Measurements from ENCODE around the gene C3orf33. TPM values are rescaled to one million over a fixed set of nuclear protein-coding genes. Genes with fewer than 3 reads are reported as not detected.

C3orf33 gene
- total RNA-seq, 3 donors from 2014 or later = 1.7 to 3.3 (median 2.0) TPM

- intact Hi-C loops (cut with DNase I, micrococcal nuclease) = no loop called here
- no peaks in the 10 kb centered on the region for H3K9me3 ChIP-seq
- TF ChIP-seq, protein P1, sequence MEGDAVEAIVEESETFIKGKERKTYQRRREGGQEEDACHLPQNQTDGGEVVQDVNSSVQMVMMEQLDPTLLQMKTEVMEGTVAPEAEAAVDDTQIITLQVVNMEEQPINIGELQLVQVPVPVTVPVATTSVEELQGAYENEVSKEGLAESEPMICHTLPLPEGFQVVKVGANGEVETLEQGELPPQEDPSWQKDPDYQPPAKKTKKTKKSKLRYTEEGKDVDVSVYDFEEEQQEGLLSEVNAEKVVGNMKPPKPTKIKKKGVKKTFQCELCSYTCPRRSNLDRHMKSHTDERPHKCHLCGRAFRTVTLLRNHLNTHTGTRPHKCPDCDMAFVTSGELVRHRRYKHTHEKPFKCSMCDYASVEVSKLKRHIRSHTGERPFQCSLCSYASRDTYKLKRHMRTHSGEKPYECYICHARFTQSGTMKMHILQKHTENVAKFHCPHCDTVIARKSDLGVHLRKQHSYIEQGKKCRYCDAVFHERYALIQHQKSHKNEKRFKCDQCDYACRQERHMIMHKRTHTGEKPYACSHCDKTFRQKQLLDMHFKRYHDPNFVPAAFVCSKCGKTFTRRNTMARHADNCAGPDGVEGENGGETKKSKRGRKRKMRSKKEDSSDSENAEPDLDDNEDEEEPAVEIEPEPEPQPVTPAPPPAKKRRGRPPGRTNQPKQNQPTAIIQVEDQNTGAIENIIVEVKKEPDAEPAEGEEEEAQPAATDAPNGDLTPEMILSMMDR (IDR thresholded peaks at IDR 0.05) = no peak
- no peak for DNase-seq
- no peak overlapping the region for H3K4me3 ChIP-seq
- H3K4me1 ChIP-seq (ENCODE audit: low read depth) = no peaks in the 10 kb centered on the region
- H3K36me3 ChIP-seq (ENCODE audit: low read depth) = no peaks in the 10 kb centered on the region
- no peak for ATAC-seq
These were observed 33.3 kb downstream of the C3orf33 start for GRCh38 chr3:155772801-155773200.

GRCh38 chr3:155771126-155771525 lies 35.0 kb downstream of the C3orf33 start:
- intact Hi-C loops (cut with DNase I, micrococcal nuclease) = no loop called here
- H3K36me3 ChIP-seq (ENCODE audit: low read depth) = no peaks in the 10 kb centered on the region
- ATAC-seq (no peak), DNase-seq (no peak)
- TF ChIP-seq, protein P1 (IDR thresholded peaks at IDR 0.05) = no peak
- H3K9me3 ChIP-seq = no peaks in the 10 kb centered on the region
- no peaks in the 10 kb centered on the region for H3K4me1 ChIP-seq (ENCODE audit: low read depth)
- no peak overlapping the region for H3K4me3 ChIP-seq

- no peaks in the 10 kb centered on the region for H3K9me3 ChIP-seq
- TF ChIP-seq, protein P1 (IDR thresholded peaks at IDR 0.05) = no peak
- intact Hi-C loops (cut with DNase I, micrococcal nuclease) = no loop called here
- no peaks in the 10 kb centered on the region for H3K36me3 ChIP-seq (ENCODE audit: low read depth)
- DNase-seq (no peak), ATAC-seq (no peak)
- H3K4me3 ChIP-seq = no peak overlapping the region
- no peaks in the 10 kb centered on the region for H3K4me1 ChIP-seq (ENCODE audit: low read depth)
These were observed 39.9 kb downstream of the C3orf33 start for GRCh38 chr3:155766206-155766605.

DNA sequence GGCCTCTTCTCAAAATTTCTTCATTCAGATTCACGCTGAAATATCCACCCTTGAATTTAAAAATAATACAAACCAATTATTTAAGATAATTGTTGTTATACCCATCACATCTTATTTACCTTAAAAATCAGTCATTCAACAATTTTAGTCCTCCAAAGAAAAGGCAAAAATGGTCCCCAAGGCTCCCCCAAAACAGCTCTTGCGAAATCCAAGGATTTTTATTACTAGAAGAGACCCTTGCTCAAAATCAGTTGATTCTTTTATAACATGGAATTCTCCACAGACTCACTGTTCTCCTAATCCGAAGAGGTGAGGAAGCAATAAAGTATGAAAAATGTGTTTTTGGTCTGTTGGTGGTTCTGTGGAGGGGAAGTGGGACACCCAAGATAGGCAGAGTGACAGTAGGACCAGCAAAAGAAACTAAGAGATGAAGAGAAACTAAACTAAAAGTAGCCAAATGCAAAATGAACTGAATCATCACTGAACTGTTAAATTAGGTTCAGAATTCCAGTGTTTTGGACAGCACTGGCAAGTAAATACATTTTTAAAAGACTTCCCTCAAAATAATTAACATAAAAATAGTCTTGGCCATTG lies 42.1 kb downstream of the C3orf33 start:
- Histone ChIP-seq H3K4me3 (no peak overlapping the region), H3K9me3 (no peaks in the 10 kb centered on the region), H3K4me1 (ENCODE audit: low read depth) (no peaks in the 10 kb centered on the region), H3K36me3 (ENCODE audit: low read depth) (no peaks in the 10 kb centered on the region)
- TF ChIP-seq, protein P1 (IDR thresholded peaks at IDR 0.05) = no peak
- intact Hi-C loops (cut with DNase I, micrococcal nuclease) = no loop called here
- DNase-seq = no peak
- no peak for ATAC-seq

- no peaks in the 10 kb centered on the region for H3K9me3 ChIP-seq
- H3K4me1 ChIP-seq (ENCODE audit: low read depth) = no peaks in the 10 kb centered on the region
- ATAC-seq (no peak), DNase-seq (no peak)
- intact Hi-C loops (cut with DNase I, micrococcal nuclease) = no loop called here
- H3K36me3 ChIP-seq (ENCODE audit: low read depth) = no peaks in the 10 kb centered on the region
- H3K4me3 ChIP-seq = no peak overlapping the region
- TF ChIP-seq, protein P1 (IDR thresholded peaks at IDR 0.05) = no peak
These were observed 45.4 kb downstream of the C3orf33 start for GRCh38 chr3:155760653-155761052.

DNA sequence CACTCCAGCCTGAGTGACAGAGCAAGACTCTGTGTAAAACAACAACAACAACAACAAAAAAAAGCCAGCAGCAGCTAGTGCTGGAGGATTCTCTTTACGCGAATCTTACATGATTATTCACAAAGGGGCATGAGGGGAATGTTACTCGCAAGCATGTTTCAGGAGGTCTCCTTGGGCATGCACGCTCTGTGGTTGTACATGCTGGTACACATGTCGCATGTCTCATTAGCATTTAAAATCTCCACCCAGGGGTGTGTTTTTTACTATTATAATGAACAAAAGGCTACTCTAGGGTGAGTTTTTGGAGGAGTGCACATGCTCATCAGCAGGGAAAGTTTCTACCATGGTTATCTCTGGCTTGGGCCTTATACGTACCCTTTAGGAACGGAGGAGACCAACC lies 48.5 kb downstream of the C3orf33 start:
- intact Hi-C loops (cut with DNase I, micrococcal nuclease) = no loop called here
- no peak overlapping the region for H3K4me3 ChIP-seq
- no peaks in the 10 kb centered on the region for H3K36me3 ChIP-seq (ENCODE audit: low read depth)
- DNase-seq = no peak
- no peaks in the 10 kb centered on the region for H3K9me3 ChIP-seq
- TF ChIP-seq, protein P1 (IDR thresholded peaks at IDR 0.05) = no peak
- no peaks in the 10 kb centered on the region for H3K4me1 ChIP-seq (ENCODE audit: low read depth)
- ATAC-seq = no peak
